ENCODE data around the gene MACROD1.

MACROD1 gene

DNA sequence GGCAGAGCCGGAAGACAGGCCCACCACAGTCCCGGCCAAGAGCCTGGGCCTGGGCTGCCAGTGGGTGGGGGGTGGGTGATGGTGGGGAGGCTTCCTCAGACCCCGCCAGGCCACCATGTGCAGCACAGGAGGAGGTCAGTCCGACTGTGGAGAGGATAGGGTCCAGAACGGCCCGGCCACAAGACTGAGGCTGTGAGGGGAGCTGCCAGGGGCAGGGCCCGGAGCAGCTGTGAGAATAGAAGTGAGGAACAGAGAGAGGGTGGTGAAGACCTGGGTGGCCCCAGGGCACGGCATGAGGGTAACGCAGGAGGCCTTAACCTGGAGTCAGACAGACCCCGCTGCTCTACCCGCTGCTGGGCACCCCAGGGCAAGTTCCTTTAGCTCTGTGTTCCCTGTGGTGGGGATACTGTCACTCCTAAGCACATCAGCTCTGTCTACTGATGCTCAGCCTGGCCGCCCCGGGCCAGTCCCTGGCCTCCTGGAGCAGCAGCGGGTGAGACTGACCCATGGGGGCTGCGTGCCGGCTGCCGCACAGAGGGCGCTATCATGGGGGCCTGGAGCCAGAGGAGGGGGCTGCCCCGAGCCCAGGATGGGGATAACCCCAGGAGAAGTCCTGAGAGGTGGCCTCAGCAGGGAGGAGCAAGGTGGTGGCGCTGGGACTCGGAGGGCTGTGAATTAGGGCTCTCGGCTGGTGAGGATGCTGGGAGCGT is 42.3 kb upstream of the MACROD1 start:
- Mint-ChIP-seq H3K4me3 (no peak overlapping the region), H3K36me3 (ENCODE audit: low read depth) (peaks cover 15% of the 10 kb centered on the region), H3K9me3 (no peaks in the 10 kb centered on the region), H3K4me1 (peaks cover 22% of the 10 kb centered on the region), H3K27me3 (ENCODE audit: low read depth) (no peaks in the 10 kb centered on the region), H3K27ac (peak overlapping the region in 2 of 3 experiments; percentile 84 to 88)
- TF ChIP-seq, protein P1, sequence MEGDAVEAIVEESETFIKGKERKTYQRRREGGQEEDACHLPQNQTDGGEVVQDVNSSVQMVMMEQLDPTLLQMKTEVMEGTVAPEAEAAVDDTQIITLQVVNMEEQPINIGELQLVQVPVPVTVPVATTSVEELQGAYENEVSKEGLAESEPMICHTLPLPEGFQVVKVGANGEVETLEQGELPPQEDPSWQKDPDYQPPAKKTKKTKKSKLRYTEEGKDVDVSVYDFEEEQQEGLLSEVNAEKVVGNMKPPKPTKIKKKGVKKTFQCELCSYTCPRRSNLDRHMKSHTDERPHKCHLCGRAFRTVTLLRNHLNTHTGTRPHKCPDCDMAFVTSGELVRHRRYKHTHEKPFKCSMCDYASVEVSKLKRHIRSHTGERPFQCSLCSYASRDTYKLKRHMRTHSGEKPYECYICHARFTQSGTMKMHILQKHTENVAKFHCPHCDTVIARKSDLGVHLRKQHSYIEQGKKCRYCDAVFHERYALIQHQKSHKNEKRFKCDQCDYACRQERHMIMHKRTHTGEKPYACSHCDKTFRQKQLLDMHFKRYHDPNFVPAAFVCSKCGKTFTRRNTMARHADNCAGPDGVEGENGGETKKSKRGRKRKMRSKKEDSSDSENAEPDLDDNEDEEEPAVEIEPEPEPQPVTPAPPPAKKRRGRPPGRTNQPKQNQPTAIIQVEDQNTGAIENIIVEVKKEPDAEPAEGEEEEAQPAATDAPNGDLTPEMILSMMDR (IDR thresholded peaks at IDR 0.05; ENCODE audit: unreplicated experiment in 3 of 3): no peak

DNA sequence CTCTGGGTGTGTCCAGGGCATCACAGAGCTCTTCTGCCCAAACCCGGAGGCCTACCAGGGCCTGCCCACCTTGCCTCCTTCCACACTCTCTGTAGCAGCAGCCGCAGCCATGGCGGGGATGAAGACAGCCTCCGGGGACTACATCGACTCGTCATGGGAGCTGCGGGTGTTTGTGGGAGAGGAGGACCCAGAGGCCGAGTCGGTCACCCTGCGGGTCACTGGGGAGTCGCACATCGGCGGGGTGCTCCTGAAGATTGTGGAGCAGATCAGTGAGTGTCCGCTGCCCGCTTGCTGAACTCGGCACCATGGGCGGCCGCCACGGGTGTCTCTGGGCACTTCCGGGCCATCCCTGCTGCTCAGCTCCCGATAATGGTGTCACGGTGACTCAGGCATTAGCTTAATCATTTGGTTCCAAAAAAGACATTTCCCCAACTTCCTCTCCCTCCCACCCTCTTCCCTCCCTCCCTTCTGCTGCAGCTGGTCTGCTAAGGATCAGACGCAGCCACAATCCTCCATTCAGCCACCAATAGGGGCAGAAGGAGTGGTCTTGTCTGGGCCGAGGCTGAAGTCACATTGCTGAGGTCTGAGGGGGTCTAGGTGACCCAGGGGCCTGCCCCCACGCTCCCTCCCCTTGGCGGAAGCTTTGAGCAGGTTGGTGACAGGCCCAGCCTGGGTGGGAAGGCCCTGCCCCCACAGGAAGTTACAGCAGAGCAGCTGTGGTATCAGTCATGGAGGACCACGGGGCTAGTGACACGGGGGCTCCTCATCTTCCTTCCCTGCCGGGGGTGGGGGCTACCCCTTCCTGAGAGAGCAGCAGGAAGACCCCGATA is 41.6 kb upstream of the MACROD1 start:
- no peaks in the 10 kb centered on the region for H3K27me3 Mint-ChIP-seq (ENCODE audit: low read depth)
- TF ChIP-seq, protein P1 (IDR thresholded peaks at IDR 0.05; ENCODE audit: unreplicated experiment in 3 of 3): no peak
- H3K9me3 Mint-ChIP-seq: no peaks in the 10 kb centered on the region
- peaks cover 24% of the 10 kb centered on the region for H3K4me1 Mint-ChIP-seq
- peak overlapping the region in 1 of 3 experiments; percentile 35 for H3K4me3 Mint-ChIP-seq
- H3K27ac Mint-ChIP-seq: peak overlapping the region; percentile 84 to 92 (median 88)
- H3K36me3 Mint-ChIP-seq (ENCODE audit: low read depth): peaks cover 23% of the 10 kb centered on the region

DNA sequence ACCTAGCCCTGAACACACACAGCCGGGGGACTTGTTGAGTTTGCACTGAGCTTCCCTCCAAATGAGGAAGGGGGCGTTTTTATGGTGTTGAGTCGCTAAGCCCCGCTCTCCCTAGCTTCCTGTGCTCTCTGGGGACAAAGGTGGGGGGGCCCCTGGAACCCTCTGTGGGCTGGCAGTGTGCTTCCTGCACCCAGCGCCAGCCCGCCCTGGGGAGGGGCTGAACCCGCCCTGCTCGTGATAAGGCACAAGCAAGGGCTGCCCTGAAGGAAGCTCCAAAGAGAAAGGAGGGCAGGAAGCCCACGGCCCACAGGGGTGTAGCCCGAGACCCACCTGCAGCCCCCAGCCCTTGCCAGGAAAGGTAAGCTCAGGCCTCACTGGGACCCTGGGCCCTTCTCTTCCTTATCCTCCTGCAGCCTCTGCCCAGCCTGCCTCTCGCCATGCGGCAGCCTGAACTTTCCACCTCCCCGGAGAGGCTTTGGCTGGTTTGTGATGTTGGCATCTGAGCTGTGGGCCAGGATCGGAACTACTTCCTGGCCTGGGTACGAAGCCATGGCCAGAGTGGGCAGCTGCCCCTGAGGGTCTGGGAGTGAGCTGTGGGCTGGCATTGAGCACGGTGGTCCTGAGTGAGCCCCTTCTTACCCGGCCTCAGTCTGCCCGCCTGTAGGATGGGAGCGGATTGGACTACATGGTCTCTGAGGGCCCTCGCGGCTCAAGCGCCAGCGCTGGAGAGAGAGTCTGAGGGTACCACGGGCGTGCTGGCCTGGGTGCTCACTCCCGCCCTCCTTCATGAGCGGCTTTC is 40.7 kb upstream of the MACROD1 start, which contains the start of gene FERMT3:
TSS of gene FERMT3 (plus strand) at position 265 of the 799 bp plus-strand sequence. CDS start 644 bp downstream, outside the sequence.
- H3K36me3 Mint-ChIP-seq (ENCODE audit: low read depth): peaks cover 28% of the 10 kb centered on the region
- H3K9me3 Mint-ChIP-seq: no peaks in the 10 kb centered on the region
- TF ChIP-seq, protein P1 (IDR thresholded peaks at IDR 0.05; ENCODE audit: unreplicated experiment in 3 of 3): no peak

DNA sequence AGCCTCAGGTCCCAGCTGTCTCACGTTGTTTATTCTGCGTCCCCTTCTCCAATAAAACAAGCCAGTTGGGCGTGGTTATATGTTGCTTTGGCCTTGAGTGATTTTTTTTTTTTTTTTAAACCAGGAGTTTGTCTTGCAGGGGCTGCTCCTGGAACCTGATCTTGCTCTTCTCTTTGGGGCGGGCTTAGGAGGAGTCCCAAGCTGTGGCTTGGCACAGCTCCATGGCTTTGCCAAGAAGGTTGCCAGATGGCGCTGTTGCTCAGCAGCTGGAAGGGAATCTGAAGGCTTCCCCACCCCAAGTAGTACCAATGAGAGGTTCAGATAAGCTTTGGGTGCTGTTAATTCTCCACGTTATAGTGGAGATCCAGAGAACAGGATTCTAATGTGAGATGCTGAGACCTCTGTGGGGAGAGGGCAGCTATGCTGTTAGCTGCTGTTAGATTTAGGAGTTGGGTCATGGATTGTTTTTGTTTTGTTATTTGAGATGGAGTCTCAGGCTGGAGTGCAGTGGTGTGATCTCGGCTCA is 38.6 kb upstream of the MACROD1 start:
- Mint-ChIP-seq H3K9me3 (no peaks in the 10 kb centered on the region), H3K4me3 (peak overlapping the region in 1 of 3 experiments; percentile 24), H3K4me1 (peaks cover 24% of the 10 kb centered on the region), H3K27me3 (ENCODE audit: low read depth) (no peaks in the 10 kb centered on the region), H3K27ac (peak overlapping the region; percentile 83 to 87 (median 84)), H3K36me3 (ENCODE audit: low read depth) (peaks cover 45% of the 10 kb centered on the region)
- TF ChIP-seq, protein P1 (IDR thresholded peaks at IDR 0.05; ENCODE audit: unreplicated experiment in 3 of 3): peak; percentile 57 to 63 (median 57)

More for the DNA sequence above, 40.7 kb upstream of the MACROD1 start, which contains the start of gene FERMT3:
- peaks cover 24% of the 10 kb centered on the region for H3K4me1 Mint-ChIP-seq
- no peak within 1 kb of the TSS for H3K4me3 Mint-ChIP-seq
- H3K27ac Mint-ChIP-seq: peak within 1 kb of the TSS; percentile 84 to 92 (median 88)
- H3K27me3 Mint-ChIP-seq (ENCODE audit: low read depth): no peaks in the 10 kb centered on the region

DNA sequence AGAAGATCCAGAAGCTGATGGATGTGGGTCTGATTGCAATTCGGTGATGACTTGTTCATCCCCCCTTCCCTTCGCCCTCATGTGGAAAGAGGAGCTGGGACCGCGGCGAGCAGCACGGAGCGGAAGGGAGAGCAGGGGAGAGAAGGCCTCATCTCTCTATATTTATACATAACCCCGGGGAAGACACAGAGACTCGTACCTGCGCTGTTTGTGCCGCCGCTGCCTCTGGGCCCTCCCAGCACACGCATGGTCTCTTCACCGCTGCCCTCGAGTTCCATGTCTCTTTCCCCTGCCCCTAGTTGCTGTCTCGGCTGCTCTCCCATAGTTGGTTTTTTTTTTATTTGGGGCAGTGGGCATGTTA is 38.1 kb upstream of the MACROD1 start:
- TF ChIP-seq, protein P1 (IDR thresholded peaks at IDR 0.05; ENCODE audit: unreplicated experiment in 3 of 3): no peak
- Mint-ChIP-seq H3K4me3 (no peak overlapping the region), H3K27ac (peak overlapping the region; percentile 83 to 87 (median 84)), H3K4me1 (peaks cover 24% of the 10 kb centered on the region), H3K36me3 (ENCODE audit: low read depth) (peaks cover 45% of the 10 kb centered on the region), H3K27me3 (ENCODE audit: low read depth) (no peaks in the 10 kb centered on the region), H3K9me3 (no peaks in the 10 kb centered on the region)

Data from nephron (organoid).